NCI-H526 treated with DMSO at 0.1 percent for 48 hours (cell line): Measurements from ENCODE around the gene VPS4A.
"Not testable (repeated sequence)": the region's sequence is repeated elsewhere in the genome, so short reads cannot be mapped to it uniquely, and the experiment has no call there.

Experiments
- DNase-seq: peaks from one replicate; lab custom pipeline; 2025; lab: John Stamatoyannopoulos, UW

Gene VPS4A

GRCh38 chr16:69327585-69328310 lies 16.6 kb downstream of the VPS4A start:
- DNase-seq: no peak

GRCh38 chr16:69328854-69329316 lies 17.7 kb downstream of the VPS4A start:
- no peak for DNase-seq

- no peak for DNase-seq
These were observed 18.5 kb downstream of the VPS4A start for GRCh38 chr16:69329369-69330285.

- DNase-seq: peak; percentile 67
These were observed 19.3 kb downstream of the VPS4A start, which contains the start of gene PDF for GRCh38 chr16:69330286-69331109. Gene PDF, minus strand, starts transcription at chr16:69330588. Its CDS starts 18 bp downstream, at chr16:69330570.

DNA sequence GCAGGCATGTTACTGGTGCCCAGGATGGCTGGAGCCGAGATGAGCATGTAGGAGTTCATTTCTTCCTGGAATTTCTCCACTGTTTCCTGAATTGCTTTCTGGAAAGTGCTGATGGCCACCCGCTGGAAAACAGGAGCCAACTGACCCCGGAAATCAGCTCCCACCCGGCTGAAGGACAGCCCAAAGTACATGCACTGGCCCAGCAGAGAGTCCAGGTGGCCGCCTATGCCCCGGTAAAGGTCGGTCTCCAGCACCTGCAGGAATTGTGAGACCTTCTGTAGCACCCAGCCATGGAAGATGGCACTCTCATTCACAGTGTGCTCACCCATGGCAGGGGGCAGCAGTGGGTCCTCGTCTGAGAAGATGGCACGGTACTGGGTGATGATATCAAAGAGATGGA lies 23.5 kb downstream of the VPS4A start:
- DNase-seq: no peak

- DNase-seq: no peak
These were observed 27.6 kb downstream of the VPS4A start for GRCh38 chr16:69338557-69339288.

- peak; percentile 90 for DNase-seq
These were observed 28.3 kb downstream of the VPS4A start, which contains the start of the genes COG8 and NIP7 for GRCh38 chr16:69339289-69340094. Gene COG8, minus strand, starts transcription at chr16:69339564. Its CDS starts 12 bp downstream, at chr16:69339552. Gene NIP7, plus strand, starts transcription at chr16:69339772. Its CDS starts 58 bp downstream, at chr16:69339830.

DNA sequence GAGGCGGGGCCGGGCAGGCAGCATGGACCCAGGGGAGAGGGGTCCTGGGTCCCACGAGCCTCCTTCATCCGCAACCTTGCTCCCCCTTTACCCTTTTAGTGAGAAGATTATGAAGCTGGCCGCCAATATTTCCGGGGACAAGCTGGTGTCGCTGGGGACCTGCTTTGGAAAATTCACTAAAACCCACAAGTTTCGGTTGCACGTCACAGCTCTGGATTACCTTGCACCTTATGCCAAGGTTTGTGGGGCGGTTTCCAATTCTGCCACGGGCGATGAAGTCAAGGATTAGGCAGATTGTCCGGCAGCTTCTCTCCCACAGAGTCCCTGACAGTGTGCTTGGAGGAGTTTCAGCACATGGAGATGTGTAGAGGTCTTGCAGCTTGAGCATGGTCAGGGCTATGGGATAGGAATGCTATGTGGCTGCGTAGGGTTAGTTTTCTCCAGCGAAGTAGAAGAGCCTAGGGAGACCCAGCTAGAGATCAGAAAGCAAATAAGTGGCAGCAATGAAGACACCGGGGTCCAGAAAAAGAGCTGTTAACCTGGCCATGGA lies 29.0 kb downstream of the VPS4A start:
- DNase-seq: no peak

DNA sequence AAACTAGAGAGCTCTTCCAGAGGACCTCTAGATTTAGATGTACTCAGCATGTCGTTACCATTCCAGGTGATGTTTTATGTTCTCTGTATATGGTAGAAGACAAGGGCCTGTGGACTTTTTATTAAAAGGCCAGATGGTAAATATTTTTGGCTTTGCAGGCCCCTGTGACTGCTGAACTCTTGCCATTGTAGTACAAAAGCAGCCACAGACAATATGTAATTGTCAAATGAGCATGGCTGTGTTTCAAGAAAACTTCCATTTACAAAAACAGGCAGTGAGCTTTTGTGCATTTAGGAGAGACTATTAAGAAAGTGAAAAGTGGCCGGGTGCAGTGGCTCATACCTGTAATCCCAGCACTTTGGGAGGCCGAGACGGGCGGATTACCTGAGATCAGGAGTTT lies 33.0 kb downstream of the VPS4A start:
- no peak for DNase-seq

DNA sequence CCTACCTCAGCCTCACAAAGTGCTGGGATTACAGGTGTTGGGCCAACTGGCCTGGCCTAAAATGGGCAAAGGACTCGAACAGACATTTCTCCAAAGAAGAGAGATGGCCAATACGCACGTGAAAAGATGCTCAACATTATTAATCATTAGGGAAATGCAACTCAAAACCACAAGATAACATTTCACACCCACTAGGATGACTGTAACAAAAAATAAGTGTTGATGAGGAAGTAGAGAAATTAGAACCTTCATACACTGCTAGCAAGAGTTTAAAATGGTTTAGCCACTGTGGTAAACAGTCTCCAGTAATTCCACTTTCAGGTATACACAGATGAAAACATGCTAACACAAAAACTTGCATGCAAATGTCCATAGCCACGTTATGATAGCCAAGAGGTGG lies 34.8 kb downstream of the VPS4A start:
- no peak for DNase-seq

- no peak for DNase-seq
These were observed 35.5 kb downstream of the VPS4A start for GRCh38 chr16:69346683-69347082.

DNA sequence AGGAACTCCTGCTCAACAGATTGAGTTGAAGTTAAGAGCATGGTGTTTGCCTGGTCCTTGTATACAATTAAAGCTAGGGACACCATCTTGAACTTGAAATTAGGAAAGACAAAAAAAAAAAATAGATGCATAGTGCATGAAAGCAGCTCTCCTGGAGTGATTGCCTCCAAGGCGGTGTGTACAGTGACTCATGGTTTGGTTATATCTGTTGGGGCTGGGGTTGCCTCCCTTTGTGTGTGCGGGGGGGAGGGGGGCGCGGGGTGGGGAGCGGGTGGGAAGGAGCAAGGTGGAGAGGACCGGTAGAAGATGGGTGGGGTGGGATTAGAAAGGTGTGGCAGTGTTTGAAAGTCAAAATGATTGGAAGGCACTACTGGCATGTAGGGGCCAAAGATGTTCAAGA lies 37.1 kb downstream of the VPS4A start:
- DNase-seq: no peak

GRCh38 chr16:69349536-69349935 lies 38.4 kb downstream of the VPS4A start:
- DNase-seq: no peak

DNA sequence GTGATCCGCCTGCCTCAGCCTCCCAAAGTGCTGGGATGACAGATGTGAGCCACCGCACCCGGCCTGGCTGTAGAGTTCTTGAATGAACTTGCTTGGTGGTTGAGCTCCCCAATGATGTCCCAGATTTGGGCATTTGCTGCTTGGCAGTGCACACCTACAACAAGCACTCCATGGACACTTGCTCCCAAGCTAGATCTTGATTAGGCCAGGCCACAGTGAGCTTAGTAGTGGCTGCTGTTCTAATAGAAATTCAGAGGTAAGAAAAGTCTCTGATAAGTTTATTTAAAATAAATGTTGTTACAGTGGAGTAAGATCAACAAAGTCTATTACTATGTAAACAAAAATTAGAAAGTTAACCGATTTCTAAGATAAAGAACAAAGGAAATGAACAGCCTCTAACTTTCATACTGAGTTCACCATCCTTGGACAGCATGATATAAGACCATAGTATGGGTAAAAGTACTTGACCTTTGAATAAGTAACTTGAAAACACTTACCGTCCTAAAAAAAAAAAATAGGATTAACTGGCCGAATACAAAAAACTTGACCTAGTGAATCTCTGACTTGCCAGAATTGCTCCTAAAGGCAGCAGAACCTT lies 39.5 kb downstream of the VPS4A start:
- DNase-seq: no peak

- peak; percentile 50 for DNase-seq
These were observed 40.3 kb downstream of the VPS4A start, which contains the start of gene TMED6 for GRCh38 chr16:69351309-69352027. Gene TMED6, minus strand, starts transcription at chr16:69351786. Its CDS starts 33 bp downstream, at chr16:69351753.

- DNase-seq: not testable (repeated sequence)
These were observed 48.9 kb downstream of the VPS4A start for GRCh38 chr16:69360070-69360469.

DNA sequence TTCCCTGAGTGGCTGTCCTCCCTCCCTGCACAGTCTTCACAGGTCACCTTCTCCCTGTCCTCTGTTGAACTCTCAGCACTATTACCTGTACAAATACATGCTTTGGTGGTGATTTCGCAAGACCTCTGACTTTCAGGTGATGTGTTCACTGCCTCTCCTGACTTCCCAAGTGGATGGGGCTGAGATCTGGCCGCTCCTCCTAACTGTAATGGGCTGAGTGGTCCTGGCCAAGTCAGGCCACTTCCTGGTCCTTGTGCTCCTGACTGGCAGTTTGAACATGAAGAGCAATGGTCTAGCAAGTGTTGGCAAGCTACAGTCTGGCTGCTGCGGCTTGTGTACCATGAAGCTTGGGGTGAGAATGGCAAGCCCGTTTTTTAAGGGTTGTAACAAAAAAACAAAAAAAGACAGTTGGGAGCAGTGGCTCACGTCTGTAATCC lies 52.1 kb downstream of the VPS4A start:
- no peak for DNase-seq

DNA sequence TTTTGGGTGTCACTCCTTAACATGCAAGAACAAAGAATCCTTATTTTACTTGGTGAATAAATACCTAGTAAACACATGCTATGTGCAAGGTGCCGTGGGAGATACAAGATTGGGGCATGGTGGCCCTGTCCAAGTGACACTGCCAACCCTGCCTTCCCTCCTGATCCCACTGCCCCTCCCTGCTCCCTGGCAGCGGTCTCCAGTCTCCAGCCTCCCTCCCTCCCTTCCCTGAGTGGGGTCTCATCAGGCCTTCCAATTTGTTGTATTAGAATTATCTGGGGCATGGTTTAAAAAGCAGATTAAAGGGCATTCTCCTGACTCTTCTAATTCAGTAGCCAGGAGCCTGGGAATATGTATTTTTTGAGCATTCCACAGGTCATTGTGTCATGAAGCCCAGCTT lies 52.9 kb downstream of the VPS4A start:
- DNase-seq: no peak

- no peak for DNase-seq
These were observed 54.8 kb downstream of the VPS4A start for GRCh38 chr16:69365901-69366300.
